ENCODE measurements around the gene EFHC1.

GRCh38 chr6:52540286-52540902, 120.3 kb downstream of the EFHC1 start:
- TF ChIP-seq POLR2A (IDR thresholded peaks at IDR 0.05) (no peak), EP300 (IDR thresholded peaks at IDR 0.05) (no peak)
- TF ChIP-seq, protein P1, sequence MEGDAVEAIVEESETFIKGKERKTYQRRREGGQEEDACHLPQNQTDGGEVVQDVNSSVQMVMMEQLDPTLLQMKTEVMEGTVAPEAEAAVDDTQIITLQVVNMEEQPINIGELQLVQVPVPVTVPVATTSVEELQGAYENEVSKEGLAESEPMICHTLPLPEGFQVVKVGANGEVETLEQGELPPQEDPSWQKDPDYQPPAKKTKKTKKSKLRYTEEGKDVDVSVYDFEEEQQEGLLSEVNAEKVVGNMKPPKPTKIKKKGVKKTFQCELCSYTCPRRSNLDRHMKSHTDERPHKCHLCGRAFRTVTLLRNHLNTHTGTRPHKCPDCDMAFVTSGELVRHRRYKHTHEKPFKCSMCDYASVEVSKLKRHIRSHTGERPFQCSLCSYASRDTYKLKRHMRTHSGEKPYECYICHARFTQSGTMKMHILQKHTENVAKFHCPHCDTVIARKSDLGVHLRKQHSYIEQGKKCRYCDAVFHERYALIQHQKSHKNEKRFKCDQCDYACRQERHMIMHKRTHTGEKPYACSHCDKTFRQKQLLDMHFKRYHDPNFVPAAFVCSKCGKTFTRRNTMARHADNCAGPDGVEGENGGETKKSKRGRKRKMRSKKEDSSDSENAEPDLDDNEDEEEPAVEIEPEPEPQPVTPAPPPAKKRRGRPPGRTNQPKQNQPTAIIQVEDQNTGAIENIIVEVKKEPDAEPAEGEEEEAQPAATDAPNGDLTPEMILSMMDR (IDR thresholded peaks at IDR 0.05): no peak
